GM12891 (cell line): ENCODE data around the gene SUPT4H1.

Experiments
- PAX5 ChIP-seq: IDR thresholded peaks from 2 replicates; pipeline ENCODE4 v1.6.1; 2011; ENCODE audit warnings: low read length, moderate library complexity, mild to moderate bottlenecking; ENCODE audit not compliant: insufficient read depth, severe bottlenecking
- POLR2A ChIP-seq: IDR thresholded peaks from 2 replicates; pipeline ENCODE4 v1.6.1; 2011; ENCODE audit warnings: low read depth, low read length, control low read depth
- POLR2AphosphoS5 ChIP-seq: IDR thresholded peaks from 2 replicates; pipeline ENCODE4 v1.6.1; 2011; ENCODE audit warnings: low read depth, low read length, control low read depth
- POU2F2 ChIP-seq: IDR thresholded peaks from 2 replicates; pipeline ENCODE4 v1.6.1; 2011; ENCODE audit warnings: low read depth, mild to moderate bottlenecking, control low read depth, low read length, moderate library complexity
- TAF1 ChIP-seq: IDR thresholded peaks from 2 replicates; pipeline ENCODE4 v1.6.1; 2011; ENCODE audit warnings: low read depth, low read length, control low read depth

DNA sequence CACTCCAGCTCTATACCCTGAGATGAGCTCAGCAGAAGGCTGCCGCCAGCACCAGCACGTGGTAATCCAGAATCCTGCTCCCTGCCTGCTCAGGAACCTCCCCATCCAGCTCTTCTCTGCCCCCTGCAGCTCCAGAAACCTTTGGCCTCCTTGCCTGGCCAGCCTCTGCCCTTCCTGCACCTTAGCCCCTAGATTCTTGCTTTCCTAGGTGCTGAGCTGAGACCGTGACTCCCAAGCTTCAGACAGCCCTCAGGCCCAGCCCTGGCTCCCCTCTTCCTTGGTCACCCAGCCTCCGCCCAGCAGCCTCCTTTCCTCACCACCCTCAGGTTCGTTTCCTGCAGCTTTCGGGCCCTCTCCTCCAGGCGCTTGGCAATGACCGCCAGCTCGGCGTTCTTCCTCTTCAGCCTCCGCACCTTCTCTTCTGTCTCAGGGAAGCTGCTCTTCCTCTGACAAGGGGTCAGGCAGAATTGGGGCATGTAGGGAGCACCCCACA is 26.0 kb downstream of the SUPT4H1 start:
- TF ChIP-seq POLR2A (no peak; the same call in 1 of the 2 replicates), POLR2AphosphoS5 (peak; percentile 16; the same call in 1 of the 2 replicates), TAF1 (no peak), POU2F2 (no peak), PAX5 (no peak)
